Loucy (cell line): ENCODE data around the gene NUP85.

Experiments
- H2AFZ ChIP-seq: fragments of 200-600 bp; sonication (generic); 2 replicates; pipeline ENCODE4 v1.6.0; 2016; ENCODE audit warnings: antibody characterized with exemption, mild to moderate bottlenecking, low read length, moderate library complexity
- H3F3A ChIP-seq: fragments of 200-600 bp; 2 replicates; pipeline ENCODE4 v1.6.0; 2016; ENCODE audit warnings: antibody characterized with exemption, low read depth, mild to moderate bottlenecking
- H3K27me3 ChIP-seq: fragments of 200-600 bp; sonication (generic); 2 replicates; pipeline ENCODE4 v1.6.1; 2014; ENCODE audit warnings: low read length, mild to moderate bottlenecking; ENCODE audit not compliant: insufficient read depth, poor library complexity, severe bottlenecking
- H3K36me3 ChIP-seq: fragments of 200-600 bp; sonication (generic); 2 replicates; pipeline ENCODE4 v1.6.1; 2016; ENCODE audit warnings: low read length; ENCODE audit not compliant: insufficient read depth
- H3K4me1 ChIP-seq: fragments of 200-600 bp; sonication (generic); 2 replicates; pipeline ENCODE4 v1.5.1; 2014; ENCODE audit warnings: low read length, mild to moderate bottlenecking; ENCODE audit not compliant: insufficient read depth, poor library complexity, severe bottlenecking
- H3K4me2 ChIP-seq: fragments of 200-600 bp; sonication (generic); 2 replicates; pipeline ENCODE4 v1.6.0; 2014; ENCODE audit warnings: antibody characterized with exemption, low read length, low read depth, mild to moderate bottlenecking; ENCODE audit not compliant: poor library complexity, severe bottlenecking
- H3K4me3 ChIP-seq: fragments of 200-600 bp; sonication (generic); 2 replicates; pipeline ENCODE4 v1.5.1; 2014; ENCODE audit warnings: low read length, mild to moderate bottlenecking, mixed read lengths; ENCODE audit not compliant: poor library complexity, severe bottlenecking
- H3K79me2 ChIP-seq: fragments of 200-600 bp; sonication (generic); 2 replicates; pipeline ENCODE4 v1.6.1; 2014; ENCODE audit warnings: low read length; ENCODE audit not compliant: insufficient read depth
- H3K9ac ChIP-seq: fragments of 200-600 bp; sonication (generic); 2 replicates; pipeline ENCODE4 v1.6.0; 2014; ENCODE audit warnings: mild to moderate bottlenecking, low read depth, low read length, moderate library complexity; ENCODE audit not compliant: poor library complexity, severe bottlenecking
- H3K9me2 ChIP-seq: fragments of 200-600 bp; sonication (generic); replicated peaks from 2 replicates; pipeline ENCODE4 v1.6.1; 2016; ENCODE audit warnings: low read depth, low read length, mixed read lengths
- H3K9me3 ChIP-seq: fragments of 200-600 bp; sonication (generic); 2 replicates; pipeline ENCODE4 v1.6.1; 2014; ENCODE audit warnings: mild to moderate bottlenecking, antibody characterized with exemption, low read length, low read depth; ENCODE audit not compliant: insufficient read depth
- H4K20me1 ChIP-seq: fragments of 200-600 bp; sonication (generic); 2 replicates; pipeline ENCODE4 v1.6.0; 2014; ENCODE audit warnings: antibody characterized with exemption, low read length, mild to moderate bottlenecking; ENCODE audit not compliant: insufficient read depth, poor library complexity, severe bottlenecking
- EZH2phosphoT487 ChIP-seq: fragments of 200-600 bp; IDR thresholded peaks from 2 replicates; pipeline ENCODE4 v1.6.1; 2018; ENCODE audit warnings: antibody characterized with exemption, mild to moderate bottlenecking, moderate library complexity, borderline replicate concordance
- TF ChIP-seq, protein P1 (sequence below): fragments of 200-600 bp; sonication (generic); conservative IDR thresholded peaks from 2 replicates; pipeline ENCODE4 v1.5.1; 2014; ENCODE audit warnings: mild to moderate bottlenecking, antibody characterized with exemption, low read length

Gene NUP85

GRCh38 chr17:75182319-75182568, 23.2 kb upstream of the NUP85 start:
- H4K20me1 ChIP-seq: peaks cover 49% of the 10 kb centered on the region
- peaks cover 7% of the 10 kb centered on the region; the same call in 1 of the 2 replicates for H3K36me3 ChIP-seq
- peaks cover 28% of the 10 kb centered on the region for H3K4me1 ChIP-seq
- H3K9ac ChIP-seq: peak overlapping the region; percentile 98
- H3F3A ChIP-seq: no peaks in the 10 kb centered on the region
- peak overlapping the region; percentile 41; the same call in 1 of the 2 replicates for H2AFZ ChIP-seq
- peak overlapping the region; percentile 88 for H3K4me3 ChIP-seq
- peaks cover 7% of the 10 kb centered on the region for H3K27me3 ChIP-seq
- H3K79me2 ChIP-seq: peaks cover 63% of the 10 kb centered on the region
- peak overlapping the region; percentile 84 for H3K4me2 ChIP-seq
- H3K9me2 ChIP-seq: no peaks in the 10 kb centered on the region
- no peak for TF ChIP-seq EZH2phosphoT487
- TF ChIP-seq, protein P1, sequence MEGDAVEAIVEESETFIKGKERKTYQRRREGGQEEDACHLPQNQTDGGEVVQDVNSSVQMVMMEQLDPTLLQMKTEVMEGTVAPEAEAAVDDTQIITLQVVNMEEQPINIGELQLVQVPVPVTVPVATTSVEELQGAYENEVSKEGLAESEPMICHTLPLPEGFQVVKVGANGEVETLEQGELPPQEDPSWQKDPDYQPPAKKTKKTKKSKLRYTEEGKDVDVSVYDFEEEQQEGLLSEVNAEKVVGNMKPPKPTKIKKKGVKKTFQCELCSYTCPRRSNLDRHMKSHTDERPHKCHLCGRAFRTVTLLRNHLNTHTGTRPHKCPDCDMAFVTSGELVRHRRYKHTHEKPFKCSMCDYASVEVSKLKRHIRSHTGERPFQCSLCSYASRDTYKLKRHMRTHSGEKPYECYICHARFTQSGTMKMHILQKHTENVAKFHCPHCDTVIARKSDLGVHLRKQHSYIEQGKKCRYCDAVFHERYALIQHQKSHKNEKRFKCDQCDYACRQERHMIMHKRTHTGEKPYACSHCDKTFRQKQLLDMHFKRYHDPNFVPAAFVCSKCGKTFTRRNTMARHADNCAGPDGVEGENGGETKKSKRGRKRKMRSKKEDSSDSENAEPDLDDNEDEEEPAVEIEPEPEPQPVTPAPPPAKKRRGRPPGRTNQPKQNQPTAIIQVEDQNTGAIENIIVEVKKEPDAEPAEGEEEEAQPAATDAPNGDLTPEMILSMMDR: no peak
- no peaks in the 10 kb centered on the region for H3K9me3 ChIP-seq

DNA sequence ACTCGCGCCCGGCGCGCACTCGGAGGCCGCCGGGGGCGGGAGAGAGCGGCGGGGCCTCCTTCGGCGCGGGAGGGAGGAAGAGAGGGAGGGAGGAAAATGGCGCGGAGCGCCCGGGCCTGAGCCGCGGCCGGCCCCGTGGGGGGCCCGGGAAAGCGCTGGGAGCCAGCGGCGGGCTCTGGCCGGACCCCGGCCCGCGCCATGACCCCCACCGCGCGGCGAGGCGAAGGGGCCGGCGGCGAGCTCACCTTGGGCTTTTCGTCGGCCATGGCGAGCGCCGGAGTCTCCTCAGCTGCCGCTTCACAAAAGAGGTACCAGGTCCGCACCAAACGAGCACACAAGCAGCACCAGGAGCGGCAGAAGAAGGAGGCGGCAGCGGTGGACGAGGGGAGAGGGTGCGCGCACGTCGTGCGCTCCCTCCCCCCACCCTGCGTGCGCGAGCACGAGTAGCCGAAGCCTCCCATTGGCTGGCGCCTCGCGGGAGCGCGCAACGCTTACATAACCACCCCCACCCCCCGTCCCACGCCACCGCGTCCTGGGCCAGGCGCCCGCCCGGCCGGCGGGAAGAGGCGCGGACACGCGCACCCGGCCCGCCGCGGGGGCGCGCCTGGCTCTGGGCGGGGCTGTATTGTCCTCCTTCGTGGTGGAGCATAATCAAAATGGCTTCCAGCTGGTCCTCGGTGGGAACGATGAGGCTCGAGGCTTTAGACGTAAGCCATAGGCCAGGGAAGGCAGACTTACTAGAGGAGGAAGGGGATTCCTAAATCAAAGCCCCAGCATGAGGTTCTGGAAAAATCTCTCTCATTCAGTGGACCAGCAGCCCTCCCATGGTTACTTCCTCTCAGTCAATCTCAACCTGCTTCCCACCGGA, 22.7 kb upstream of the NUP85 start, which contains the start of gene SUMO2:
Gene SUMO2 (minus strand): TSS at position 391 of the 868 bp plus-strand sequence. CDS start 125 bp downstream, at position 266.
- Histone ChIP-seq H3K9ac (peak within 1 kb of the TSS; percentile 98), H3K9me2 (no peaks in the 10 kb centered on the region), H2AFZ (peak within 1 kb of the TSS; percentile 77), H4K20me1 (peaks cover 46% of the 10 kb centered on the region), H3K4me1 (peaks cover 28% of the 10 kb centered on the region), H3K36me3 (peaks cover 7% of the 10 kb centered on the region; the same call in 1 of the 2 replicates), H3K4me2 (peak within 1 kb of the TSS; percentile 84), H3K4me3 (peak within 1 kb of the TSS; percentile 88), H3F3A (no peaks in the 10 kb centered on the region), H3K27me3 (peaks cover 7% of the 10 kb centered on the region), H3K79me2 (peaks cover 58% of the 10 kb centered on the region), H3K9me3 (no peaks in the 10 kb centered on the region)
- TF ChIP-seq, protein P1: no peak
- TF ChIP-seq EZH2phosphoT487: no peak

- Histone ChIP-seq H3F3A (no peaks in the 10 kb centered on the region), H3K9me3 (no peaks in the 10 kb centered on the region), H3K4me3 (peak overlapping the region; percentile 88), H3K4me1 (peaks cover 16% of the 10 kb centered on the region), H2AFZ (no peak overlapping the region), H3K27me3 (peaks cover 7% of the 10 kb centered on the region), H3K9ac (peak overlapping the region; percentile 98), H3K79me2 (peaks cover 43% of the 10 kb centered on the region), H4K20me1 (peaks cover 33% of the 10 kb centered on the region), H3K4me2 (peak overlapping the region; percentile 63), H3K9me2 (no peaks in the 10 kb centered on the region), H3K36me3 (peaks cover 7% of the 10 kb centered on the region; the same call in 1 of the 2 replicates)
- TF ChIP-seq, protein P1: no peak
- no peak for TF ChIP-seq EZH2phosphoT487
These were observed 21.2 kb upstream of the NUP85 start for GRCh38 chr17:75183999-75184884.
